Breast epithelium (tissue), 3 donors: ENCODE results near the gene DSPP.

Experiments
- CTCF ChIP-seq, 3 donors: fragments of 450-650 bp; IDR thresholded peaks; one replicate each; pipeline ENCODE4 v1.5.1; 2016 to 2017; ENCODE audit warnings: antibody characterized with exemption in 3 of 3, mild to moderate bottlenecking in 3 of 3, moderate library complexity in 3 of 3
- POLR2AphosphoS5 ChIP-seq, 3 donors: sonication (generic); formaldehyde crosslinking; IDR thresholded peaks; one replicate each; pipeline ENCODE4 v1.6.1; 2017; ENCODE audit warnings: antibody characterized with exemption in 3 of 3

GRCh38 chr4:87592124-87592523 lies 16.2 kb upstream of the DSPP start:
- TF ChIP-seq CTCF (IDR thresholded peaks at IDR 0.05) (no peak), POLR2AphosphoS5 (IDR thresholded peaks at IDR 0.05) (no peak)
